GM12873 (cell line): ENCODE results near the gene SELENOF.

ENCODE experiments used
- CTCF ChIP-seq: IDR thresholded peaks from 2 replicates; pipeline ENCODE4 v1.5.1; 2012; ENCODE audit warnings: low read depth, mild to moderate bottlenecking, moderate library complexity, low read length, control low read depth; ENCODE audit not compliant: insufficient read depth; ENCODE audit errors: missing control alignments

The SELENOF gene

GRCh38 chr1:86826856-86827255 is 87.1 kb downstream of the SELENOF start:
- no peak for TF ChIP-seq CTCF

GRCh38 chr1:86825319-86825718 is 88.6 kb downstream of the SELENOF start:
- no peak for TF ChIP-seq CTCF

- no peak for TF ChIP-seq CTCF
Observed at GRCh38 chr1:86823821-86824500, 90.0 kb downstream of the SELENOF start.

GRCh38 chr1:86823386-86823785 is 90.5 kb downstream of the SELENOF start:
- TF ChIP-seq CTCF, result no peak

- no peak for TF ChIP-seq CTCF
Observed at GRCh38 chr1:86822459-86822858, 91.5 kb downstream of the SELENOF start.

GRCh38 chr1:86821956-86822355 is 92.0 kb downstream of the SELENOF start:
- no peak for TF ChIP-seq CTCF
